GM23338 (cell line): ENCODE measurements around the gene LHX5. TPM values are rescaled to one million over a fixed set of nuclear protein-coding genes. Genes with fewer than 3 reads are reported as not detected.
"Not testable (repeated sequence)": the region's sequence is repeated elsewhere in the genome, so short reads cannot be mapped to it uniquely, and the experiment has no call there.

Source experiments
- ATAC-seq: fragments of 200-7000 bp; cut with Tn5 transposase; 3 replicates; pipeline ENCODE4 v1.9.1; 2020
- DNase-seq: peaks from one replicate; pipeline ENCODE4 v3.0.0-alpha.2; 2015; ENCODE audit warnings: low spot score
- H2AFZ ChIP-seq: fragments of 200-600 bp; sonication (generic); 2 replicates; pipeline ENCODE4 v1.8.0; 2016; ENCODE audit warnings: antibody characterized with exemption, mild to moderate bottlenecking, moderate library complexity
- H3F3A ChIP-seq: fragments of 200-600 bp; sonication (generic); replicated peaks from 2 replicates; pipeline ENCODE4 v1.8.0; 2017; ENCODE audit warnings: antibody characterized with exemption, mixed run types, low read depth
- H3K27ac ChIP-seq: fragments of 200-600 bp; sonication (generic); 2 replicates; pipeline ENCODE4 v1.6.1; 2016; ENCODE audit warnings: low read depth
- H3K27me3 ChIP-seq: fragments of 200-600 bp; sonication (generic); 2 replicates; pipeline ENCODE4 v1.8.0; 2016; ENCODE audit warnings: mild to moderate bottlenecking, mixed run types, moderate library complexity; ENCODE audit not compliant: insufficient read depth
- H3K36me3 ChIP-seq: fragments of 200-600 bp; sonication (generic); 2 replicates; pipeline ENCODE4 v1.8.0; 2016; ENCODE audit warnings: mild to moderate bottlenecking; ENCODE audit not compliant: insufficient read depth
- H3K4me1 ChIP-seq: fragments of 200-600 bp; sonication (generic); 2 replicates; pipeline ENCODE4 v1.8.0; 2016; ENCODE audit warnings: mild to moderate bottlenecking, moderate library complexity; ENCODE audit not compliant: insufficient read depth
- H3K4me2 ChIP-seq: fragments of 200-600 bp; sonication (generic); 2 replicates; pipeline ENCODE4 v1.7.1; 2017; ENCODE audit warnings: mixed run types
- H3K4me3 ChIP-seq: fragments of 200-600 bp; sonication (generic); 2 replicates; pipeline ENCODE4 v1.6.1; 2016; ENCODE audit warnings: mixed run types
- H3K79me2 ChIP-seq: fragments of 200-600 bp; sonication (generic); replicated peaks from 2 replicates; pipeline ENCODE4 v1.8.0; 2017; ENCODE audit warnings: mild to moderate bottlenecking; ENCODE audit not compliant: insufficient read depth
- H3K9me2 ChIP-seq: fragments of 200-600 bp; sonication (generic); 2 replicates; pipeline ENCODE4 v1.8.0; 2017; ENCODE audit not compliant: insufficient read depth
- H4K20me1 ChIP-seq: fragments of 200-600 bp; sonication (generic); replicated peaks from 2 replicates; pipeline ENCODE4 v1.8.0; 2017; ENCODE audit warnings: mild to moderate bottlenecking; ENCODE audit not compliant: insufficient read depth
- H3K27ac Mint-ChIP-seq: 2 replicates; pipeline ENCODE4 v1.8.0; 2020; ENCODE audit warnings: inconsistent platforms, mild to moderate bottlenecking, moderate library complexity, mixed read lengths
- H3K27me3 Mint-ChIP-seq: 3 replicates; pipeline ENCODE4 v1.8.0; 2022; ENCODE audit warnings: low read depth, mild to moderate bottlenecking, moderate library complexity, mixed read lengths, inconsistent platforms; ENCODE audit not compliant: insufficient read depth, poor library complexity
- H3K36me3 Mint-ChIP-seq: 3 replicates; pipeline ENCODE4 v1.8.0; 2021; ENCODE audit warnings: low read depth, mild to moderate bottlenecking, inconsistent platforms, moderate library complexity, mixed read lengths
- H3K4me1 Mint-ChIP-seq: 3 replicates; pipeline ENCODE4 v1.8.0; 2020; ENCODE audit warnings: mild to moderate bottlenecking, inconsistent platforms, mixed read lengths
- H3K4me3 Mint-ChIP-seq: 3 replicates; pipeline ENCODE4 v1.8.0; 2021; ENCODE audit warnings: moderate library complexity, mild to moderate bottlenecking, inconsistent platforms, mixed read lengths
- H3K9me3 Mint-ChIP-seq: 3 replicates; pipeline ENCODE4 v1.8.0; 2020; ENCODE audit warnings: moderate library complexity, mild to moderate bottlenecking, inconsistent platforms, mixed read lengths
- CREB1 ChIP-seq: fragments of 250-450 bp; sonication (Bioruptor Pico); IDR thresholded peaks from 2 replicates; pipeline ENCODE4 v1.5.0; 2020; ENCODE audit warnings: low read depth, mild to moderate bottlenecking, moderate library complexity
- CTCF ChIP-seq, 2 experiments: fragments of 200-600 bp in 1 of 2; sonication (generic) in 1 of 2; conservative IDR thresholded peaks; 2 replicates each; pipeline versions ENCODE4 v1.5.1 to v1.6.1; 2016 to 2017; ENCODE audit warnings: antibody characterized with exemption in 2 of 2, low read depth in 2 of 2, mild to moderate bottlenecking in 2 of 2, moderate library complexity in 1 of 2
- EZH2 ChIP-seq: fragments of 200-600 bp; sonication (generic); IDR thresholded peaks from one replicate; pipeline ENCODE4 v1.8.0; 2017; ENCODE audit warnings: antibody characterized with exemption, mild to moderate bottlenecking, low read depth; ENCODE audit not compliant: unreplicated experiment
- EZH2phosphoT487 ChIP-seq: fragments of 200-600 bp; sonication (generic); IDR thresholded peaks from one replicate; pipeline ENCODE4 v1.8.1; 2018; ENCODE audit warnings: antibody characterized with exemption; ENCODE audit not compliant: unreplicated experiment
- REST ChIP-seq: IDR thresholded peaks from one replicate; pipeline ENCODE4 v1.6.1; 2018; ENCODE audit warnings: antibody characterized with exemption; ENCODE audit not compliant: unreplicated experiment
- ZNF114 ChIP-seq: fragments of 250-450 bp; sonication (Bioruptor Pico); IDR thresholded peaks from 2 replicates; pipeline ENCODE4 v1.5.0; 2020; ENCODE audit warnings: mild to moderate bottlenecking, moderate library complexity
- polyA plus RNA-seq: library from polyadenylated mRNA; unstranded; fragments of >200 nt; fragmentation: Nextera tagmentation; extraction: Ambion mirVana; gene quantifications from 2 replicates; pipeline ENCODE4 v1.2.1, GENCODE V29; 2016
- total RNA-seq: library from RNA; depleted of rRNA; stranded (reverse); fragments of >200 nt; shearing (Covaris generic); gene quantifications from 2 replicates; pipeline ENCODE4 v1.2.3, GENCODE V29; 2014

LHX5 gene
- total and polyA plus RNA-seq, 2 experiments from 2014 or later = 0.18 TPM; not detected in 1

DNA sequence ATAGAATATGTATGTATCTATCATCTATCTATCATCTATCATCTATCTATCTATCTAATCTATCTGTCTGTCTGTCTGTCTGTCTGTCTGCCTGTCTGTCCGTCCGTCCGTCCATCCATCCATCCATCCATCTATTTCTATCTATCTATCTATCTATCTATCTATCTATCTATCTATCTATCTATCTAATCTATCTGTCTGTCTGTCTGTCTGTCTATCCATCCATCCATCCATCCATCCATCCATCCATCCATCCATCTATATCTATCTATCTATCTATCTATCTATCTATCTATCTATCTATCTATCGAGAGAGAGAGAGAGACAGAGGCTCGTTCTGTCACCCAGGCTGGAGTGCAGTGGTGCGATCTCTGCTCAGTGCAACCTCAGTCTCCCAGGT lies 24.3 kb upstream of the LHX5 start:
- not testable (repeated sequence) for DNase-seq, H3K9me2 ChIP-seq, H3K4me3 Mint-ChIP-seq, H3F3A ChIP-seq, H3K4me2 ChIP-seq, H3K36me3 ChIP-seq, H3K27ac ChIP-seq, H3K27me3 Mint-ChIP-seq, H3K27ac Mint-ChIP-seq, H3K79me2 ChIP-seq, H3K27me3 ChIP-seq, H2AFZ ChIP-seq, ATAC-seq, H3K4me1 ChIP-seq, H4K20me1 ChIP-seq, H3K4me3 ChIP-seq
- Mint-ChIP-seq H3K36me3 (peaks cover 13% of the 10 kb centered on the region), H3K9me3 (peaks cover 16% of the 10 kb centered on the region), H3K4me1 (peaks cover 15% of the 10 kb centered on the region)

DNA sequence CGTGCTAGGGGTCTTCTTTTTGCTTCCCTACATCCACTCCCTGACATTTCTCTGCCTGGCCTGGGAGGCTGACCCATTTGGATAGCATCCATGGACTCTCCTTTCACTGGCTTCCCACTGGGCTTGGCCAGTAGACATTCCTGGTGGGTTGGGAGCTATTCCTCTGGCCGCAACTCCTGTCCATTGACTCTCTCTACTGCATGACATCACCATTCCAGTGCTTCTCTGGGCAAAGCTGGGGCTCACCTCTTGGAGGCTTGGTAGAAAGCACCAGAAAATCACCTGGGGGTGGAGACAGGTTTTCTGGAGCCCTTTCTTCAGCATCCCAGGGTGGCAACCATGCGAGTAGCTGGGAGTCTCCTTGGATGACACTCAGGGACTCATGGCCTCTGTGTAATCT lies 16.7 kb upstream of the LHX5 start:
- Histone ChIP-seq H3K4me1 (peaks cover 16% of the 10 kb centered on the region), H3K27me3 (peaks cover 14% of the 10 kb centered on the region), H3K4me3 (no peak overlapping the region), H3K27ac (no peak overlapping the region), H3K9me2 (no peaks in the 10 kb centered on the region), H4K20me1 (no peaks in the 10 kb centered on the region), H3K4me2 (no peak overlapping the region), H2AFZ (no peak overlapping the region), H3K36me3 (no peaks in the 10 kb centered on the region), H3F3A (peaks cover 4% of the 10 kb centered on the region; the same call in 1 of the 2 replicates), H3K79me2 (no peaks in the 10 kb centered on the region)
- Mint-ChIP-seq H3K27me3 (peaks cover 26% of the 10 kb centered on the region), H3K4me1 (peaks cover 25% of the 10 kb centered on the region), H3K36me3 (peaks cover 13% of the 10 kb centered on the region), H3K4me3 (no peak overlapping the region), H3K9me3 (peaks cover 20% of the 10 kb centered on the region), H3K27ac (no peak overlapping the region)
- no peak for TF ChIP-seq CREB1 (CRISPR knock-in tag)
- TF ChIP-seq EZH2 = no peak
- no peak for TF ChIP-seq CTCF (conservative IDR thresholded peaks at IDR 0.05; ENCODE audit: low read depth in 2 of 2)
- no peak for TF ChIP-seq REST
- TF ChIP-seq EZH2phosphoT487 = no peak
- no peak for TF ChIP-seq ZNF114 (CRISPR knock-in tag)
- DNase-seq (no peak), ATAC-seq (no peak)
